ENCODE results near the gene IGSF5.
"Not testable (repeated sequence)": the region's sequence is repeated elsewhere in the genome, so short reads cannot be mapped to it uniquely, and the experiment has no call there.

The IGSF5 gene
- long read RNA-seq = 0 reads

GRCh38 chr21:39744883-39745282 is at the start of gene IGSF5:
Gene IGSF5 (plus strand): TSS chr21:39745183. CDS start chr21:39745510, 327 bp downstream.
- not testable (repeated sequence) for DNase-seq (ENCODE audit: low read depth in 1 of 2, low spot score in 1 of 2); H3K4me3 ChIP-seq (replicated peaks; ENCODE audit: insufficient read depth, low read length); H3K27ac ChIP-seq (replicated peaks); H3K27me3 ChIP-seq (ENCODE audit: insufficient read depth, poor library complexity, severe bottlenecking)

GRCh38 chr21:39696196-39696595 is 48.8 kb upstream of the IGSF5 start:
- no peak overlapping the region for H3K4me3 ChIP-seq (replicated peaks; ENCODE audit: insufficient read depth, low read length)
- H3K27ac ChIP-seq (replicated peaks) = no peak overlapping the region
- no peak for DNase-seq (ENCODE audit: low read depth in 1 of 2, low spot score in 1 of 2)
- no peak for TF ChIP-seq SPI1 (IDR thresholded peaks at IDR 0.05; ENCODE audit: borderline replicate concordance, low read depth)
- TF ChIP-seq, protein P1, sequence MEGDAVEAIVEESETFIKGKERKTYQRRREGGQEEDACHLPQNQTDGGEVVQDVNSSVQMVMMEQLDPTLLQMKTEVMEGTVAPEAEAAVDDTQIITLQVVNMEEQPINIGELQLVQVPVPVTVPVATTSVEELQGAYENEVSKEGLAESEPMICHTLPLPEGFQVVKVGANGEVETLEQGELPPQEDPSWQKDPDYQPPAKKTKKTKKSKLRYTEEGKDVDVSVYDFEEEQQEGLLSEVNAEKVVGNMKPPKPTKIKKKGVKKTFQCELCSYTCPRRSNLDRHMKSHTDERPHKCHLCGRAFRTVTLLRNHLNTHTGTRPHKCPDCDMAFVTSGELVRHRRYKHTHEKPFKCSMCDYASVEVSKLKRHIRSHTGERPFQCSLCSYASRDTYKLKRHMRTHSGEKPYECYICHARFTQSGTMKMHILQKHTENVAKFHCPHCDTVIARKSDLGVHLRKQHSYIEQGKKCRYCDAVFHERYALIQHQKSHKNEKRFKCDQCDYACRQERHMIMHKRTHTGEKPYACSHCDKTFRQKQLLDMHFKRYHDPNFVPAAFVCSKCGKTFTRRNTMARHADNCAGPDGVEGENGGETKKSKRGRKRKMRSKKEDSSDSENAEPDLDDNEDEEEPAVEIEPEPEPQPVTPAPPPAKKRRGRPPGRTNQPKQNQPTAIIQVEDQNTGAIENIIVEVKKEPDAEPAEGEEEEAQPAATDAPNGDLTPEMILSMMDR (IDR thresholded peaks at IDR 0.05; ENCODE audit: insufficient read depth, low read length) = no peak
- TF ChIP-seq POLR2AphosphoS5 (IDR thresholded peaks at IDR 0.05; ENCODE audit: low read depth) = no peak
- TF ChIP-seq REST (IDR thresholded peaks at IDR 0.05; ENCODE audit: insufficient replicate concordance, low read depth) = no peak
- no peak for TF ChIP-seq GABPA (IDR thresholded peaks at IDR 0.05; ENCODE audit: low read depth)
- peaks cover 2% of the 10 kb centered on the region for H3K27me3 ChIP-seq (ENCODE audit: insufficient read depth, poor library complexity, severe bottlenecking)

GRCh38 chr21:39696618-39697017 is 48.4 kb upstream of the IGSF5 start:
- Histone ChIP-seq H3K27ac (replicated peaks) (no peak overlapping the region), H3K27me3 (ENCODE audit: insufficient read depth, poor library complexity, severe bottlenecking) (peaks cover 3% of the 10 kb centered on the region), H3K4me3 (replicated peaks; ENCODE audit: insufficient read depth, low read length) (no peak overlapping the region)
- TF ChIP-seq REST (IDR thresholded peaks at IDR 0.05; ENCODE audit: insufficient replicate concordance, low read depth) = no peak
- no peak for TF ChIP-seq SPI1 (IDR thresholded peaks at IDR 0.05; ENCODE audit: borderline replicate concordance, low read depth)
- no peak for TF ChIP-seq POLR2AphosphoS5 (IDR thresholded peaks at IDR 0.05; ENCODE audit: low read depth)
- TF ChIP-seq GABPA (IDR thresholded peaks at IDR 0.05; ENCODE audit: low read depth) = no peak
- TF ChIP-seq, protein P1 (IDR thresholded peaks at IDR 0.05; ENCODE audit: insufficient read depth, low read length) = no peak
- no peak for DNase-seq (ENCODE audit: low read depth in 1 of 2, low spot score in 1 of 2)

DNA sequence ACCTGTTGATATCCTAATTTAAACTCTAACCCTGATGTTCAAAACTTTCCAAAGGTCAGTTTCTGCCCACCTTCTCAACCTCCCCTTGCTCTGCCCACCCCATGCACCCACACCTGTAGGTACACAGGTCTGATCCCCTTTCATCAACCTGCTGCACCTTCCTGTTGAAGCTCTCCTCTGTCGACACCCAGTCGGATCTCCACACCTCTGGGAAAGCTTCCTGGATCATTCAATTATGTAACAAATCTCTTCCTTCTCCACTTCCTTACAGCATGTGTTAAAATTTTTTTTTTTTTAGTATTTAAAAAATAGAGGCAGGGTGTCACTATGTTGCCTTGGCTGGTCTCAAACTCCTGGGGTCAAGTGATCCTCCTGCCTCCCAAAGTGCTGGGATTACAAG is 44.7 kb upstream of the IGSF5 start:
- H3K27ac ChIP-seq (replicated peaks) = no peak overlapping the region
- peaks cover 3% of the 10 kb centered on the region for H3K27me3 ChIP-seq (ENCODE audit: insufficient read depth, poor library complexity, severe bottlenecking)
- H3K4me3 ChIP-seq (replicated peaks; ENCODE audit: insufficient read depth, low read length) = no peak overlapping the region
- TF ChIP-seq, protein P1 (IDR thresholded peaks at IDR 0.05; ENCODE audit: insufficient read depth, low read length) = no peak
- no peak for TF ChIP-seq GABPA (IDR thresholded peaks at IDR 0.05; ENCODE audit: low read depth)
- TF ChIP-seq SPI1 (IDR thresholded peaks at IDR 0.05; ENCODE audit: borderline replicate concordance, low read depth) = no peak
- TF ChIP-seq POLR2AphosphoS5 (IDR thresholded peaks at IDR 0.05; ENCODE audit: low read depth) = no peak
- no peak for TF ChIP-seq REST (IDR thresholded peaks at IDR 0.05; ENCODE audit: insufficient replicate concordance, low read depth)
- DNase-seq (ENCODE audit: low read depth in 1 of 2, low spot score in 1 of 2) = no peak

Data from HL-60 (cell line).